Activated CD4-positive, alpha-beta T cell treated with anti-CD3 and anti-CD28 coated beads, Interleukin-2, amount 50 U/mL, for 1 hour (primary cell): ENCODE measurements around the gene LPAR3.
A peak's percentile ranks its signal among the peaks of the same experiment; 100 is the strongest.
"Not testable (repeated sequence)": the region's sequence is repeated elsewhere in the genome, so short reads cannot be mapped to it uniquely, and the experiment has no call there.

Source experiments
- DNase-seq: peaks from one replicate; pipeline ENCODE4 v3.0.0-alpha.2; 2020

The LPAR3 gene, protein sequence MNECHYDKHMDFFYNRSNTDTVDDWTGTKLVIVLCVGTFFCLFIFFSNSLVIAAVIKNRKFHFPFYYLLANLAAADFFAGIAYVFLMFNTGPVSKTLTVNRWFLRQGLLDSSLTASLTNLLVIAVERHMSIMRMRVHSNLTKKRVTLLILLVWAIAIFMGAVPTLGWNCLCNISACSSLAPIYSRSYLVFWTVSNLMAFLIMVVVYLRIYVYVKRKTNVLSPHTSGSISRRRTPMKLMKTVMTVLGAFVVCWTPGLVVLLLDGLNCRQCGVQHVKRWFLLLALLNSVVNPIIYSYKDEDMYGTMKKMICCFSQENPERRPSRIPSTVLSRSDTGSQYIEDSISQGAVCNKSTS

DNA sequence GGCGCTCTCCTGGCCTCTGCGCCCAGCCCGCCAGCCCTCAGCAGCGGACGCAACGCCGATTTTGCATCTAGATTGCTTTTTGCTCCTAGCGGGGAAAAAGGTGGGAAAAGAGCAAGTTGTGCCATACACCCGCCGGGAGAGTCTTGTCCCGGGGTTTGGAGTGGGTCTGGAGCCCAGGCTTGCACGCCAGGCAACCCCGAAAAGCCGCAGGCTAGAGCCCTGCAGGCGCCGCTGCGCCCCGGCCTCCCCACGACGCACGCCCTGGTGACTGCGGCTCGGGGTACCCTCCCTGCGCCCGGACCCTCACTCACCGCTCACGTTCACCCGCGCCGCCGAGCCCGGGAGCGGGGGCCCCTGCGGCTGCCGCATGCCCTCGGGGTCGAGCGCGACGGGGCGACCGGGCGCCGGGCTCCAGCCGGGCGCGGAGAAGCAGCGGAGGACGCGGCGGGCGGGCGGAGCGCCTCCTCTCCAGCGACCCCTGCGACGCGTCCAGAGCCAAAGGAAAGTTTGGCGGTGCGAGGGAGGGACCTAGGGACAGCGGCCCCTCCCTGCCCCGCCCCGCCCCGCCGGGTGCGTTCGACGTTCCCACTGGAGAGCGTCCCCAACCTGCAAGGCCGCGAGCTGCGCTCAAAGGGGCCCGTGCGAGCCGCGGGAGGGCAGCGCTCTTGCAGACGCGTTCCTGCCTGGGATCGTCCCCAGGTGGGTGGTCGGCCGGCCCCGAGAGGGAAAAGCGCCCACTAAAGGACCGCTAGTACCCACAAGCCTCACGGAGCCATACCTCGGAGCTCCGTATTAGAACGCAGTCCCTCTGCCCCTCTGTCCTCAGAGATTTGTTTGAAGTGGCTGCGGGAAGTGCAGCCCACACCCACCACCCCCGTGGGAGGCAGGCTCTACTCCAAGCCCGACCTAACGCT is at the start of gene LPAR3:
TSS of gene LPAR3 (minus strand) at position 502 of the 914 bp plus-strand sequence. CDS start 27,086 bp downstream, outside the sequence.
- DNase-seq, result peak; percentile 16

DNA sequence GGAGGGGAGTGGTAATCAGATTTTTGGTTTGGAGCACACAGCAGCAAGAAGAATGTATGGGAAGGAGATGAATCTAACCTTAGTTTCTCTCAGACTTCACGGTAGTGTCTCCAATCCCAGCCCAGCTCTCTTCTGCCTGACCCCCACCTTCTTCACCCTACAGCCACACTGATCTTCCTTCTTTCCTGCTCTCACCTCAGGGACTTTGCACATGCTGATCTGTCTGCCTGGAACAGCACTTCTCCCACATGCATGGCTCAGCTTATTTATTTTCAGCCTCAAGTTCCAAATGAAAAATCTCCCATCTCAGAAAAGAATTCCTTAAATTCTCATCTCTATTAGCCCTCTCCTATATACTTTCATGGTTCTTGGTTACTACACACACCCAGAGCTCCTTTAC is 48.8 kb upstream of the LPAR3 start:
- no peak for DNase-seq

DNA sequence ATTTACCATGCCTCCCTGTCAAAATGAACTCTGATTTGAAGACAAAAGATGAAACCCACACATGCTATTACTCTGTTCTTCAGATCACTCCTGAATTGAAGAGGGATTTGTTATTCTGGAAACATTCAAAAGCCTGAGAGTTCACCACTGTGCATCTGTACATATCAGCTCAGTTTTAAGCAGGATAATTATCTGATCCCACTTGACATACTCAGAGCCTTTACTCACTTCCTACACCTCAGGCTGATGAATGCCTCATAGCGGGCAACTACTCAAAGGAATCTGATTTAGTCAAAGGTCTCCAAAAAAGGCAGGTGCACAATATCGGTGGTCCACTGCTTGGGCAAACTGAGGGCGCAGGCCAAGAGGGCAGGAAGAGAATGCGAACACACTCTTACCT is 47.5 kb upstream of the LPAR3 start:
- DNase-seq, result no peak

DNA sequence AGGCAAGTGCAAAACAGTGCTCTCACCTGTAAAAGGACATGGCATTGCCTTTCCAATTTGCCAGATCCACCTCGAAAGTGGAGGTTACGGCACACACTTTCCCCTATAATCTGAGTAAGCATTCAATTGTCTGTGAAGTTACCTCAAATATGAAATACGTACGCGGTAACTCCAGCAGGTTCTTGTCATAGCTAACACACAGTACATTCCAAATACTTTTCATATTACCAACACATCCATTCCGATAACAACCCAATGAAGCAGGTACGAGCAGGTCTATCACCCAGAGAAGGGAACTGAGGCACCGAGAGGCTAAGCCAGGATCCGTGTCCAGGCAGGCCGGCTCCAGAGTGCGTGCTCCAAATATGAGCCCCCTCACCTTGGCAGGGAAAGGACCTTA is 46.8 kb upstream of the LPAR3 start:
- DNase-seq, result no peak

DNA sequence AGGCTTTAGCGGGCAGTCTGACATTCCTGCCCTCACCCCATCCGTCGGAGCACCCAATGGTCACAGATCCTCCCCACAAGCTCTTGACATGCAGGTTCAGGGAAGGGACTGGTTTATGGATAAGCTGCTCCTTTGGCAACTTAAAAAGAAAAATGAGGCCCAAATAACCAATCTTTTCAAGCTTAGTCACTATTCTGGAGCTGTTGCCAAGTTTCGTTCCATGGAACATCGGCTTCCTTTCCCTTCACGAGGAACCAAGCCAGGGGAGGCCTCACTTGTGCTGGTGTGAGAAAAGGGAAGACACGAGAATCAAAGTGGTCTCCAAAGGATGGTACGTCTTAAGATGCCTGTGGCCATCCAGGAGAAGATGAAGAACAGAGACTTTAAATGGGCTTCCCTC is 46.1 kb upstream of the LPAR3 start:
- DNase-seq, result no peak

DNA sequence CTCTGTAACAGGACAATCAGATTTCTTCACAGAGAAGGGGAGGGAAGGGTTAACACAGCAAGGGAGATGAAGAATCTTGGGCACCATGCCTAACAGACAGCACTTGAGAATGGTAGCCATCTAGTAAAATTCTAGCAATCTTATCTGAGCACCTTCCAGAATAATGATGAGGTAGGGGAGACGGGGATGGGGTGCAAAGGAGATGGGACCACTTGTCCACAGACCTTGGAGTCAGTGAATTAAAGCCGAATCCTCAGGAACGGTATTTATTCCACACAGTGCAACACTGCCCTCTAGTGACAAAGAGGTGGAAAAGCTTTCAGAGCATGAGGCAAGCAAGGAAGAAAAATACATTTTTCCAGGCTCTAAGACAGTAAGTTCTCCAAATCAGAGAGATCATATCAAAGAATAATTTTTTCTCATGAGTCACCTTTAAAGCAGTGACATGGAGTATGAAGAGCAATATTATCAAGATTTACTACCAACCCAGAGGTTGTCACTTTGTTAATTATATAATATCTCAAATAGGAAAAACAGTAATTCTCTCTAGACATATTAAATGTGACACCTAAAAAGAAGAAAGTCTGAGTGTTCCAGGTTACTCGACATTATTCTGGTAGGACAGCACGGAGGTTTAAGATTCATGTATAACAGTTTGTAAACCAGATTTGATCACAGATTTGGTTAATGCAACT is 43.3 kb upstream of the LPAR3 start:
- DNase-seq, result no peak

DNA sequence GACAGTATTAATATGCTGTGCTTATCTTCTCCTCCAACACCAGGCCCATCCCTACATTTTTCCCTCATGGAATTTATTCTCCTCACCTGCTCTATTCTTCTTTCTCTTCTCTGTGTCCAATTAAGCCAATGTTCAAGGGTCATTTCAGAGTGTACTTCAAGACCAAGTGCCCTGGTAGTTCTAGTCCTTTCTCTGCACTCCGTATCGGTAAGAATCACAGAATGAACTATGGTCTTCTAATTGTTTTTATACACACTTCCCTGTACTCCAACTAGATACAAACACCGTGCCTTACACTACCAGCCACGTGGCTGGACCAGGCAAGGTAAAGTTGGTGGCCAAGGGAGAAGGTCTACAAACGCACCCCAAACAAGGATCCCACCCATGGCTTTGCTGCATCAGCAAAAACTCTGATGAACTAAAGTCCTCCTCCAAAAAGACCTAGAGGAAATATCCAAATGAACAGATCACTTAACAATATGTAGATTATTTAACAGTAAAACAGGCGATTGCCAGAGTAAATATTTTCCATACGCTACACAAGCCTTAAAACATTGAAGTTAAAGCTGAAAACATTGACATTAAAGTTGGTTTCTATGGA is 40.1 kb upstream of the LPAR3 start:
- no peak for DNase-seq

DNA sequence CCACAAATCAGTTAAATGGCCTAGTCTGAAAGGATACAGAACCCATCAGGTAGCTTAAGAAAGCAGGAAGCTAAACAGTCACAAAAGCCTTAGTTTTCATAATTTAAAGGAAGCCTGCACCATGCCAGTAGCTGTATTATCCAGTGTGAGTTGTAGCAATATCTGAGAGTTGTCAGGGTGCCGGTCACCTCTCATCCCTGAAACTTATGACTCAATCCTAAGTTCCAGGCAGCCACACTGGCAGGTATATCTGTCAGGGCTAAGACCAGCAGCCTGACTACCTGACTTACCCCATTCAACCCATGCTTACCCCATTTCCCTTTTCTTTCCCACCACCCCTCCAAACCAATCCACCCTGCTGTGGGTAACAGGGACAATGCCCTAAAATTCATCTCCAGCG is 37.8 kb upstream of the LPAR3 start:
- no peak for DNase-seq

DNA sequence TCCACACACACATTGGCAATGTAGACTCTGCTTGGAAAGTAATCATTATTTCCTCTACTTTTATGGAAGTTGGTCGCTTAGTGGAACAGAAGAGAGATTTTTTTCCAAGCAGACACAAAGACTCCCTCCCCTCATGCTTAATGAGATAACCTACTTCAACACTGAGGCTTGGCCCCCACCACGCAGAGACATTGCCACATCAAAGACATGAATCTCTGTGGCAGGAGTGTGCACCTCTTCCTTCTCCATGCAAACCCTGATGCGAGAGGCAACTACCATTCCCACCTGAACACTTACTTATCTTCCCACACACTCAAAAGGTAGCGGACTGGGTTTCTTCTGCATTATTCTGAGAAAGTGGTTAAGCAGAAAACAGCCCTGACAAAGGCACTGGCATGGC is 37.3 kb upstream of the LPAR3 start:
- DNase-seq, result no peak

DNA sequence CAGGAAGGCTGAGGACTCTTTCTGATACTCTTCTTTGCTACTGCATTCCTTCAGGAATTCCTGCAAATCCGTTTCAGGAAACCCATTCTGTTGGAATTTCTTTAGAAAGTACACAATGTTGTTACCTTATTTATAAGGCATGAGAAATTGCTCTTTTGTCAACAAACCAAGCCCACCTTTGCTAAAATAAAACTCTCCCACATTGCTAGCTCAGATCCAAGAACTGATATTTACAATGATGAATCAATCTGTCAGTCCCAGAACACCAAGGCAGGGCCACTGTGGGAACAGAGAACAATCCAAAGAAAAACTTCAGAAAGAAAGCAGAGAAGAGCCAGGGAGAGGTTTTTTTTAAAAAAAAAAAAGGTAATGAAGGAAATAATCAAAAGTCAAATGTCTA is 36.6 kb upstream of the LPAR3 start:
- no peak for DNase-seq

DNA sequence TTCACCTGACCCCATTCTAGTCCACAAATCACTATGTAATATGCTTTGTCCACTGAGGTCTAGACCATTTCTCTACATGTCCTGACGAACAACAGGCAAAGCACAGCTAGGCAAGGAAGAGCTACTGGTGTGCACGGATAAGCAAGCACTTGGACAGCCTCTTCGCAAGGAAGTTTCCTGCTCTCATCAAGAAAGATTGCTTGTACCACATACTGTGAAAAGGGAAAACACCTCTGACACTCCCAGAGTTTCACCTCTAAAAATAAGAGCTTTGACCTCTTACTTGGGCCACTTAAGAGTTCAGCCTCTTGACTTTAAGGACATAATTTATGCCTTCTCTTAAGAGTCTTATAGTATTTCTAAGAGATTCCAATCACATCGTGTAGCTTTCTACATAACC is 36.0 kb upstream of the LPAR3 start:
- no peak for DNase-seq

DNA sequence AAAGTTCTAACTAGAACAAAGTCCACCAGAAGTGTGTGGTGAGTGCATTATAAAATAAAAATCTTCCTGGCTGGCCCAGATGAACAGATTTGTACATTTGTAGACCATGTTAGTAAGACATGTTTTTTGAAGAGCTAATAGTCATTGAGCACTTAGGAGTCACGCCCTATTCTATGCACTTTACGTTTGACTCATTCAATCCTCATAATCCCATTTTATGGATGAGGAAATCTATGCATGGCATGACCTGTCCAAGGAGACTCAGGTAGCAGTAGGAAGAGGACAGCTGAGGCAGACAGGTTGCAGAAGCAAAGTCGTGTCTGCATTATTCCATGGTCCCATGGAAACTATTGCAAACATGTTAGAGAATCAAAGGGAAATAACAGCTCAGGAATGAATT is 30.3 kb upstream of the LPAR3 start:
- no peak for DNase-seq

DNA sequence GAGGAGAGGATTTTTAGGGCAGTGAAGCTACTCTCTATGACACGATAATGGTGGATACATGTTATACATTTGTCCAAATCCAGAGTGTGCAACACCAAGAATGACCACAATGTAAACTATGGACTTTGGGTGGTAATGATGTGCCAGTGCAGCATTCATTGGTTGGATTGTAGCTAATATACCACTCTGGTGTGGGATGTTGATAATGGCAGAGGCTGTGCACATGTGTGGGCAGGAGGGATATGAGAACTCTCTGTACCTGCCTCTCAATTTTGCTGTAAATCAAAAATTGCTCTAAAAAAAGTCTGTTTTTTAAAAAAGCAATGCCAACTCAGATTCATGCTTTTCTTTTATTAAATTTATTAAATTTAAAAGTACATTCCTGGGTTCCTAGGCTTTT is 27.2 kb upstream of the LPAR3 start:
- DNase-seq, result no peak

DNA sequence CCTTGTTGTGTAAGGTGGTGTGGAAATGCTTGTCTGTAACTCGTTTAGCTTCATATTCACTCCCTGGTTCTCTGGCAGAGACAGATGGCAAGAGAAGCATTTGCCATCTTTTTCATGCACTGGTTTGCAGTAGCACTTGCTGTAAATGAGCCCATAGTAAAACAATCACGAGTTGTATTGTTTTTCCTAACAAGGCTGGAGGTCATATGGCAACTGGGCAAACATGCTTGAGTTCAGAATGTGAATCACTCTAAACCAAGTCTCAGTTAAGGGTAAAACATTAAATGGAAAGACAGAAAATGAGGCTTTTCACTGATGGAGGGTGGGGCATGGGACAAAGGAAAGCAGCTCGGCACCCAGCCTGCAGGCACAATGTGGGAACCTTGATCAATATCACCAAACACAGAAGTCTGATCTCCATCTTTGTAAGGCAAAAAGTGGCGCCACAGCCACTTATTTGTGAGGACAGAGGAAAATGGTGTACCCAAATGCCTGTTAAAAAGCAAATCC is 26.5 kb upstream of the LPAR3 start:
- no peak for DNase-seq

DNA sequence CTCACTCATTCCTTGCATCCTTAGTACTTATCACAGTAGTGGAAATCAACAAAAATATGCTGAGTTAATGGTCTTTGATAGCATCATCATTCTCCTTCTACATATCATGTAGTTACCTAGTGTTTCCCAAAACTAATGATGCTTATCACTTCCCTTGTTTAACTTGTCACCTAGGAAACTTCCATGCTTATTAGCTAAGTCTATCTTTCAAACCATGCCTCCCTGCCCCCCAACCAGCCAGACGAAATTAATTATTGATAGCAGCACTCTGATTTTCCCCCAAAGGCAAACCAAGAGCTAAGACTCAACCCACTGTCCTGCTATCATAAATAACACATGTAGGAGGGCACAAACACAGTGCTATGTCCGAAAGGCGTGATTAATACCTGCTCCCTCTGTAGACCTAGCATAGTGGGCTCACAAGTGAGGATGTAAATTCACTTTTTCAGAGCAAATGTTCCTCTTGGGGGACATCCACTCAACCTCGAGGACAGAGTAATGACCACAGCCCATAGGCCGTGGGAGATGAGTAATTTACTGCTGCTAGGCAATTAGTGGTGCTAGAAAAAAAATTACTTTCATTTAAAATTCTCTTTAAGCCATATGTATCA is 25.8 kb upstream of the LPAR3 start:
- DNase-seq, result no peak

DNA sequence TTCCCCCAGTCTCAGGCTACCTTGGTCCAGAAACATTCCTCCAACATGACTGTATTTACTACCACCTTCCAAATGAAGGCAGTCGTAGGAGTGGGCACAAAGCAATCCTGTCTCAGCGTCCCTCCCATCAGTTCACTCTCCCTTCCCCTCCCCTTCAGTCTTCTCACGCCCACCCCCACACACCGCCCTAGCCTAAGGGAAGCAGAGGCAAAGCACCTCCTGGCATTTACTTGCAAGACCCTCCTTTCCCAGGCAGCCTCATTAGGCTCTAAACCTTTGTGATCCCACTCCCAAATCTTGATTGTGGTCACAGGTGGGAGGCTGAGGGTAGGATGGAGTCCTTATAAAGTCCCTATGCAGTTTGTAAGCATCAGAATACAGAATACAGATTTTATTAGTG is 23.9 kb upstream of the LPAR3 start:
- DNase-seq, result no peak

DNA sequence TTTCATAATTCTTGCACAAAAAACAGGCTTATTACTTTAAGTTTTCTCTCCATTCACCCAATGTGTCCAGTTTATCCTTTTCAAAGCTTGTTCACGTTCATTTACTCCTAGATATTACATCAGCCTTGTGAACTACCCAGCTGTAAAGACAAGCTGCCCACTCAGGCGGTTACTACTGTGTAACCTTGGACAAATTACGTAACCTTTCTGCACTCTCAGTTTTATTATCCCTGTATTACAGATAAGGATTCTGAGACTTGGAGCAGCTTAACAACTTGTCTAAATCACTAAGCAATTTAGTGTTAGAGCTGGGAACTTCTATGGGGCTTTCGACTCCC is 20.5 kb upstream of the LPAR3 start:
- no peak for DNase-seq

DNA sequence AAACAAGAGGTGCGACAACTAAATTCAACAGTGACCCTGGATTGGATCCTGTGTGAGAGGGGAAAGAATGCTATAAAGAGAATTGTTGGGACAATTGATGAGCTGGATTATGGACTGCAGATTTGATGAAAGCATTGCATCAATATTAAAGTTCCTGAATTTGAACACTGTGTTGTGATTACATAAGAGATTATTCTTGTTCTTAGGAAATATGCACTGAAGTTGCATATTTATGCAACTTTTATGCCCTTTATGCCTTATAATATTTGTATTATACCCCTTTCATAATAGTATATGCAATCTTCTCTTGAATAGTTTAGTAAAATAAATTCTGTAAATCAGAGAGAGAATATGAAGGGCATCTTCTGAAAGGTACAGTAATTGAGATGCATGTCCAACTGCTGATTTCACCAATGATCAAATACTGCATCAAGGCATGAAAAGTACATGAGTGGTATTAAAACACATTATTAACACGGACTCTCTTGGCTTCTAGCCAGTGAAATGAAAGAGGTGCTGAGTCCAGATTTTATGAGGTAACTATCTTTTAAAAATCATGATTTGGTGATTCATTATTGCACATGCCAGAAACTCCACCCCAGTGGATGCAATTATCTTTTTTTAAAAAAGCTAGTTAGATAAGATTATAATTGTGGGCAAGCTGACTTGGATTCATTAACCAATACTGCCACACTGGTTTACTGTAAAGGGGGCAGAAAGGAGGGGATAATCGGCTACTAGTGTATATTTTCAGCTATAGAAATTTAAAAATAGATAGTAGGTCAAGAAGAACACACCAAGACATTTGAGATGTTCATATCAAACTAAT is 19.9 kb upstream of the LPAR3 start:
- no peak for DNase-seq

DNA sequence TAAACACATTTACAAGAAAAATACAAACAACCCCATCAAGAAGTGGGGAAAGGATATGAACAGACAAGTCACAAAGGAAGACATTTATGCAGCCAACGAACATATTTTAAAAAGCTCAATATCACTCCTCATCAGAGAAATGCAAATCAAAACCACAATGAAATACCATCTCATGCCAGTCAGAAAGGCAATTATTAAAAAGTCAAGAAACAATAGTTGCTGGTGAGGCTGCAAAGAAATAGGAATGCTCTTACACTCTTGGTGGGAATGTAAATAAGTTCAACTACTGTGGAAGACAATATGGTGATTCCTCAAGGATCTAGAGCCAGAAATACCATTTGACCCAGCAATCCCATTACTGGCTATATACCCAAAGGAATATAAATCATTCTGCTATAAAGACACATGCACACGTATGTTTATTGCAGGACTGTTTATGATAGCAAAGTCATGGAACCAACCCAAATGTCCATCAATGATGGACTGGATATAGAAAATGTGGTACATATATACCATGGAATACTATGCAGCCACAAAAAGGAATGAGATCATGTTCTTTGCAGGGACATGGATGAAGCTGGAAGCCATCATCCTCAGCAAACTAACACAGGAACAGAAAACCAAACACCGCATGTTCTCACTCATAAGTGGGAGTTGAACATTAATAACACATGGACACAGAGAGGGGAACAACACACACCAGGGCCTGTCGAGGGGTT is 15.9 kb upstream of the LPAR3 start:
- not testable (repeated sequence) for DNase-seq

DNA sequence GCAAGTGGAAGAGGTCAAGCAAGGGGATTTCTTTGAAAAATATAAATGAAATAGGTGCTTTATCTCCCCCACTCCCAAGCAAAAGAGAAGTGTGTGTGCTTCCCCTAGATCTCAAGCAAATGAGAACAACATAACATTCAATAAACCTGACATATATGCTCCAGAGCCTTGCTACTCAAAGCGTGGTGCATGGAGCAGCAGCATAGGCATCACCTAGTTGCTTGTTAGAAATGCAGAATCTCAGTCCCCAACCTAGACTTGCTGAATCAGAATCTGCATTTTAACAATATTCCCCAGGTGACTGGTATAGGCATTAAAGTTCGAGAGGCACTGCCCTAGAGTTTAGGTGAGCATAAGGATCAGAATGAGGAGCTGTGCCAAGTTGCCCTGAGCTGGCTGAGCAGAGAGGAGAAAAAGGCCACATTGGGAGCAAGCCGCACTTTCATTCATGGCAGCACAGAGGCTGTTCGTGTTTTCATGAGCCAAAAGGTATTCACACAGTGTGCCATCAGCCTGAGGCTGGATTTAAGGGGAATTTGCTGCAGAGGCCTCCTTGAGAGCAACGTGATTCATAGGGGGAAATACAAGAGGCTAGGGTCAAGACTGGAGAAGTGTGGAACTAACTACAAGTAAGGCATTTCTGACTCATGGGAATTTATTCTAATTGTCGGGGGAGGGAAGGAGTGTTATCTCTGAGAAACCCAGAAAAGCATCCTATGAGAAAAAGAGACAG is 14.3 kb upstream of the LPAR3 start:
- DNase-seq, result no peak
